Daoy (cell line): ENCODE measurements around the gene CFAP53. TPM values are rescaled to one million over a fixed set of nuclear protein-coding genes. Genes with fewer than 3 reads are reported as not detected.
A peak's percentile ranks its signal among the peaks of the same experiment; 100 is the strongest.

Source experiments
- DNase-seq: peaks from one replicate; pipeline ENCODE4 v3.0.0-alpha.2; 2015; ENCODE audit warnings: low read depth
- total RNA-seq: library from RNA; depleted of rRNA; stranded (reverse); fragments of >200 nt; shearing (Covaris generic); gene quantifications from 2 replicates; pipeline ENCODE4 v1.2.3, GENCODE V29; 2014; rRNA removed

CFAP53 gene
- total RNA-seq, 1 experiment from 2014 or later: 0.06 TPM

DNA sequence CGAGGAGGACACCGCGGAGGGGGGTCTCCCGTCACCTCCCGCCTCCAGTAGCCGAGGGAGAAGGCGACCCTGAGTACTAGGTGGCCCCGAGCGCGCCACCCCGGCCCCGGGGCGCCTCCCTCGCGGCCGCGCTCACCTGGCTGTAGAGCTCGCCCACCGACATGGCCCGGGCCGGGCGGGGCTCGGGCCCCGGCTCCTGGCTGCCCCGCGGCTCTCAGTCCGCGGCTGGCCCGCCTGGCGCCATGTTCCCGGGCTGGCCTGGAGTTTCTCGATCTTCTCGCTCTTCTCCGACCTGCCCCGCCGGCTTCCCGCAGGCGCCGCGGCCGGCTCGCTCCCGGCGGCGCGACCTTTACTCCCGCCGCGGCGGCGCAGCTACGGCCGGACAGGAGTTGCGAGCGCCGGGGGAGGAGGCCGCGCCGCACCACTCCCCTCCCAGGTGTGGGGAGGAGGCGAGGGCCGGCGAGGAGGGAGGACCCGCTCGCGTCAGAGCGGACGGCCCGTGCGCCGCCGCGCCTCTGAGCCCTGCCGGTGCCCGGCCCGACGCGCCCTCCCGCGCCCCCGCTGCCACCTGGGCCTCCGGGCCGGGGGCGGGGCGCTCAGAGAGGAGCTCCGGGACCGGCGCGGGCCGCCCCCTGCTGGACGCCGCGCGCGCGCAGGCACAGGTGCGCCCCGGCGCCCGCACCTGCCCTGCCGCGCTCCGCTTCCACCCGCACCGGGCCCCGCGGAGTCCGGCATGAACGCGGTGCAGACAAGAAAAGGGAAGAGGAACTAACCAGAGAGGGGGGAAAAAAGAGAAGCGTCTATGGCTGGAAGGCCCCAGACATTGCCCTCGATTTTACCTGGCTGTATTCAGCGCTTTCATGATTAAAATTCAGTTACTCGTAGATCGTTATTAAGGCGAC lies 71.4 kb downstream of the CFAP53 start, which contains the start of gene MYO5B:
Gene MYO5B (minus strand): TSS at position 517 of the 902 bp plus-strand sequence. CDS start 354 bp downstream, at position 163.
- peak; percentile 62 for DNase-seq

DNA sequence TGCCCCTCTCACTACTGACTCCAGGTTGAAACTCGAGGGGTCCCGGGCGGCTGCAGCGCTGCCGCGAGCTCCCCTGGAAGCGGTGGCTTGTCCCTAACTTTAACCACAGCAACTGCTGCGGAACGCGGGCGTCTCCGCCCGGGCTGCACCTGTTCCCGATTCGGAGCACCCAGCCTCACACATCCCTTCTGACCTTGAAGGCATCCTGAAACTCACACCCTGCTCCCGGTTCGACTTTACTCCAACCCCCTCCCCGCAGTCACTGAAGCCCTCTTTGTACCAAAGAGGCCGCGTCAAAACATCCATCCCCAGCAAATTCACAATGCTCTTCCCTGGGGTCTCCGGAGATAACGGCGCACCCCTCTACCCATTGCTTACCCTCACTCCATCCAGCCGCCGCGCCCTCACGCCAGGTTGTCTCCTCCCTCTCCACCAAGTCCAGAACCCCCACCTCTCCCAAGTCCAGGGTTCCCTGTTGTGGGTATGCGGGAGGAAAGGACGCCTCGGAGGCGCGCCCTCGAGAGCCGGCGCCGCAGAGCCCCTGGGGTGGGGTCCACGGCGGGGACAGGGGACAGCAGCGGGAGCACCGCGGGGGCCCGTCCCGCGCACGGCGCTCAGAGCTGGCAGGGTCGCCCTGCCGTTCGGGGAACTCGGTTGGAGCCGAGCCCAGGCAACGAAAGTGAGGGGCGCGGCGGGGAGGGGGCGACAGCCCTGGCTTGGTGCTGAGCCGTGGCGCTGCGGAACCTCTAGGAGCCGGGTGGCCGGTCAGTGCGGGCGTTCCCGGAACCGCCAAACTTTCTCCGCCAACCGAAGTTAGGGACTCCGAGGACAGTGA lies 72.3 kb downstream of the CFAP53 start:
- peak; percentile 4 for DNase-seq

GRCh38 chr18:50192995-50193795 lies 73.1 kb downstream of the CFAP53 start:
- peak; percentile 3 for DNase-seq

GRCh38 chr18:50190926-50191325 lies 75.4 kb downstream of the CFAP53 start:
- DNase-seq: peak; percentile 12

GRCh38 chr18:50190236-50190635 lies 76.1 kb downstream of the CFAP53 start:
- DNase-seq: peak; percentile 70

DNA sequence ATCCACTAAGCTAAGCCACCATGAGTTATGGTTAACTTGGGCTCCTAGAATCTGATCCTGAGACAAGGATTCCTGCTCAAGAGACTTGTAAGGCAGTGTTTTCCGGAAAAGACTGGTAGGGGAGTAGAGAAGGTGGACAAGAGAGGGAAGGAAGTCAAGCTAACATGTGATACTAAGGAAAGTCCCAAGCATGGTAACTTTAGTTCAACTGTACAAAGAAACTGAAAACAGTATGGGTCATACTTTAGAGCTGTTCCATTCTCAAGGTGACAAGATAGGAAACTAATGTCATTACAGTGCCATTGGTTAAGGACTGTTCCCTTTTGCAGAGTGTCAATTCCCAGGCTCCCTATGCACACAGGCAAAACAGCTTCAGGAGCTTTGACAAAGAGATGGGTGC lies 77.1 kb downstream of the CFAP53 start:
- no peak for DNase-seq

GRCh38 chr18:50188652-50189051 lies 77.6 kb downstream of the CFAP53 start:
- no peak for DNase-seq

GRCh38 chr18:50187659-50188058 lies 78.6 kb downstream of the CFAP53 start:
- DNase-seq: no peak

DNA sequence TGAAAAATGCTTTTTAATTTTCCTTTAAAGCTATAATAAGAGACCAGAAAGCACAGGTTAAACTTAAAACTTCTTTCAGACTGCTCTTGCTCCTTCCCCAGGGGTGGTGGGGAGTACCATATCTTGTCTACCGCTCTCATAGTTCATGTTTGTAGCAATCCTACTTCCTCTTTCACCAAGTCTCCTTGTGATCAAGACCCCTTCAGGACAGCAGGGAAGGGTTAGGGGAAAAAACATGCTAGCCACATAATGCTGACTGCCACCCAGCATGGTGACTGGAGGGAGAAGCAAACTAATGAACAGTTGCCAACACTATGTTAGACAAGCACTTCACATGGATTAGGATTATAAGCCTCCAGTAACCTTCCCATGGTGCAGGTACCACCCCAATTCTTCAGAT lies 79.9 kb downstream of the CFAP53 start:
- DNase-seq: no peak

- DNase-seq: peak; percentile 87
These were observed 82.7 kb downstream of the CFAP53 start for GRCh38 chr18:50183556-50183955.

GRCh38 chr18:50182511-50182910 lies 83.8 kb downstream of the CFAP53 start:
- no peak for DNase-seq

DNA sequence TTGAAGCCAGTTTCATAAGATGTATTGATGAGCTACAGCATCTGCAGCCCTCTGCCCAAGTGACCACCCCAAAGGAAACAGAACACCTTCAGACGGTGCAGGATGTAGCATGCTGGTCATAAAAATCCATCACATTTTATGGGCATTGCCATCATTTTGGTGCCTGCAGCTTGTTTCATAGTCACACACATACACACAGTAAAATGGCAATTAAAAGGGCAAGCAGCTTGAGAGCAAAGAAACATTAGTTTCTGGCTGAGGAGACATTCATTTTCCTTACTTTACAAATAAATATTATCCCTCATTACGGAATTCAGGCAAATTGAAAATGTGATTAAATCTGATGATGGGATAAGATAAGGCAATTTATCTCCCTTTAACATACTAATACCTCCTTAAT lies 84.7 kb downstream of the CFAP53 start:
- DNase-seq: no peak

DNA sequence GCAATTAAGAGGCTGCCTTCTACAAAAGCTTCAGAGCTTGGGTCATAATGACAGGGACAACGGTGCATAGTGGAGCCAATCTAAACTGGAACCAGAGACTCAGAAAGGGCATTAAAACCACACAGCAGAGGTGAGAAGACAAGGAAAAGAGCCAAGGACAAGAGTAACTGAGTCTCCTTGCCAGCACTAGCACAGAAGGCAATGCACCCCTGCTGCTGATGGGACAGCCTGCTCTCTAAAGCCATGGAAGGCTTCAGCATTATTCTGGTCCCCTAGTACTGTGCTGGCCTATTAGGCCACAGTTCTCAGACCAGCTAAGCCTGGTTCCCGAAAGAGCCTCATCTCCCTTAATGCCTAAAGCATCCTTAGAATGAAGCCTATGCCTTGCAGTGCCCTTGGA lies 86.8 kb downstream of the CFAP53 start:
- no peak for DNase-seq

DNA sequence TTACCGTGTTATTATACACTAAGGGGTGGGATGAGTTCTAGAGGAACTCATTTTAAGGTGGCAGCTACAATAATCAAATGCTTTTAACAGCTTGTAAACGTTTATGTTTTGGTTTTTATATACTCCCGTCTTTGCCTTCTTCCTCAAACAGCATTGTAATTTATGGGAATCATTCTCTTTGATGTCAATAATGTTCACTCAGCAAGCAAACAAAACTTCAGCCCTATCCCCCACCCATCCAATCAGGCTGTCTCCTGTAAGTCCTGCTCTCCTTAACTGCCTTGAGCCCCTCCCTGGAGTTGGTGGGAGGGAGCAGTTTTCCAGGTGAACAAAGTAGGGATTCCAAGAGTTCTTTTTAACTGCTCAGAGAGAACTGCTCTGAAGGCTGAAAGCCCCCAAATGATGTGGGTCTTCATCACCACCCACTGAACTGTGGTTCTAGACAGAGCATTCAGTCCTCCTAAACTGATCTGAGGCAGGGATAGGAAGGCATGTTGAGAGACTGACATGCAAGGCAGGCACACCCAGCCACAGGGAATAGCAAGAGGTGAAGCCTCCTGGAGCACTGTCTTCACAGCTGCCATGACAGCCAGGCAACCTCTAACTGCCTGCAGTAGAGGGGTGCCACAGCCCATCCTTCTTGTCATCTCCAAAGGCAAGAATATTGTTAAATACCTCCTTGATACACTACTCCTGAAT lies 88.9 kb downstream of the CFAP53 start:
- no peak for DNase-seq

Other genes starting within 250 kb of the CFAP53 start
- 2.8 and 3.1 TPM in 2 replicates for gene MYO5B, start 71.3 kb downstream of the CFAP53 start, total RNA-seq
- 41.0 and 50.5 TPM in 2 replicates for gene MBD1, start 15.0 kb upstream of the CFAP53 start, total RNA-seq
- 35.6 and 36.1 TPM in 2 replicates for gene CXXC1, start 21.2 kb upstream of the CFAP53 start, total RNA-seq
- 48.2 and 62.6 TPM in 2 replicates for gene SKA1, start 108.6 kb upstream of the CFAP53 start, total RNA-seq